HG03439 (cell line): ENCODE data around the gene ZYX.

Source experiments
- ATAC-seq: cut with Tn5 transposase; IDR thresholded peaks from one replicate; pipeline ENCODE4 v1.9.1; 2021; ENCODE audit warnings: mild to moderate bottlenecking, moderate library complexity; ENCODE audit not compliant: unreplicated experiment

Gene ZYX, protein sequence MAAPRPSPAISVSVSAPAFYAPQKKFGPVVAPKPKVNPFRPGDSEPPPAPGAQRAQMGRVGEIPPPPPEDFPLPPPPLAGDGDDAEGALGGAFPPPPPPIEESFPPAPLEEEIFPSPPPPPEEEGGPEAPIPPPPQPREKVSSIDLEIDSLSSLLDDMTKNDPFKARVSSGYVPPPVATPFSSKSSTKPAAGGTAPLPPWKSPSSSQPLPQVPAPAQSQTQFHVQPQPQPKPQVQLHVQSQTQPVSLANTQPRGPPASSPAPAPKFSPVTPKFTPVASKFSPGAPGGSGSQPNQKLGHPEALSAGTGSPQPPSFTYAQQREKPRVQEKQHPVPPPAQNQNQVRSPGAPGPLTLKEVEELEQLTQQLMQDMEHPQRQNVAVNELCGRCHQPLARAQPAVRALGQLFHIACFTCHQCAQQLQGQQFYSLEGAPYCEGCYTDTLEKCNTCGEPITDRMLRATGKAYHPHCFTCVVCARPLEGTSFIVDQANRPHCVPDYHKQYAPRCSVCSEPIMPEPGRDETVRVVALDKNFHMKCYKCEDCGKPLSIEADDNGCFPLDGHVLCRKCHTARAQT

DNA sequence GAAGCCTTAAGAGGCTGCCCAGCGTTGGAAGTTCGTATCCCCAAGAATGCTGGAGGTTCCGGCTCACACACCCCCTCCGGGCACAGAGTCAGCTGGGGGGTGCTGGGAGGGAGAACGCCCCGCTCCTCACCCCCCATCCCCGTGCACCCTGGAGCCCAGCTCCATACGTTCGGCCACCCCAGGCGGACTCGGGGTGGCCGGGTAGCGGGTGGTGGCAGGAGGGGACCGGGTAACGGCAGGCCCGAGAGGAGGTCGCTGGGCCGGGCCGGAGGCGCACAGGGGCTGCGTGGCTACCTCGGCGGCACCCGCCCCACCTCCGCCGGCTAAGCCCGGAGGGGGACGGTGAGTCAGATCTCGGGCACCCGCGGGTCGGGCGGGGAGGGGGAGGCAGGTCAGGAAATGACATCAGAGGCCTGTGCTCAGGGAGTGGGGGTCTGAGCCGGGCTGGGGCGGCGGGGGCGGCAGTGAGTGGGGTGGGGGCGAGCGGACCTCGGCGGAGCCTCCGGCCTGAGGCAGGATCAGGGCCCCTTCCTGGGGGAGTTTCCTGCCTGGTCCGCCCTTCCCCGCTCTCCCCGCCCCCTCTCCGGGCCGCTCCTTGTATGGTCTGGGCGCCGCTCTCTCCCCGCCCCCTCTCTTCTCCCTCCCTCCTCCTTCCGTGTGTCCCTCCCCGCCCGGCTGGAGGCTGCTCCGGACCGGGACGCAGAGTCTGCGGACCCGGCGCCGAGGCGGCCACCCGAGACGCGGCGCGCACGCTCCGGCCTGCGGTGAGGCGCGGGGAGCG, at the start of gene ZYX:
TSS of gene ZYX (plus strand) at position 700 of the 781 bp plus-strand sequence. CDS start 227 bp downstream, outside the sequence.
- ATAC-seq = peak; percentile 83

DNA sequence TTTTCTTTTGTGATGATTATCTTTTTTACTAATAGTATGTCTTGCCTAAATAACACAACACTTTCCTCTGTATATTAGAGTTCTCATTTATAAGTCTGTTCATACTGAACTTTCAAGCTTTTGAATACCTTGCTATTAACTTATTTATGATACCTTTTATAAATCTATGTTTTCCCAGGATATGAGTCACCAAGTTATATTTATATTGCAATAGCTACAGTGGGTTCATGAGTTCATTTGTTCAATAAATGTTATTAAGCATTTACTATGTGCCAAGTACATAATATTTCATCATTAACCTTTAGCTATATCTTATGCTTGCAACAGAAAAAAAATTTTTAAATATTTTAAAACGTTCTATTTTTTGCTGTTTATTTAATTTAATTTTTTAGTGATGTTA, 46.9 kb upstream of the ZYX start:
- ATAC-seq = no peak

DNA sequence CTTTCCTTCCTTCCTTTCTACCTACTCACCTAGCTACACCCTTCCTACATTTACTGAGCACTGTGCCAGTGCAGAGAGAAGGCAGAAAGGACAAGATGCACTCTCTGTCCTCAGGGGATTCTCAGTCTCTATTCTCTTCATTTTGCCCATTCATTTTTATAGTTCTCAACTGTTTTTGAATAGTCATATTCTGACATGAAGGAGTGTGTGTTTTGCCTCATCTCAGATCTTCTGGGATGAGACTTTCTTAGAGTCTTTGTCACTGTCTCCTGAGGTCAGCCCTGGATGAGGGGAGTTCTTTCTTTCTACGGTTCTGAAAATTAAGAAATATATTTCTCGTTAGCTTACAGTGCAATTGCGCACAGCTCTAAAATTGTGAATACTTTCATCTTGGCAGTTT, 43.9 kb upstream of the ZYX start:
- no peak for ATAC-seq

DNA sequence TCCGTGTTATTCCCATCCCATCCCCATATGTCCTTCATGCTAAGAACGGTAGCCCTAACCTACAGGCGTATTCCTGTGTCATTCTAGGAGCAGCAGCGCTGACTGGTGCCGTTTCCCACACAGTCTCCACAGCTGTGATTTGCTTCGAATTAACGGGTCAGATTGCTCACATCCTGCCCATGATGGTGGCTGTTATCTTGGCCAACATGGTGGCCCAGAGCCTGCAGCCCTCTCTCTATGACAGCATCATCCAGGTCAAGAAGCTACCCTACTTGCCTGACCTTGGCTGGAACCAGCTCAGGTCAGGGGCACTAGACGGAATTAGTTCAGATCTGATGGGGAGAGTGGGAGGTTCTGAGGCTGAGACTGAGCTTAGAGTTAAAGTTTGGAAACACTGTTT, 39.3 kb upstream of the ZYX start:
- ATAC-seq = no peak

DNA sequence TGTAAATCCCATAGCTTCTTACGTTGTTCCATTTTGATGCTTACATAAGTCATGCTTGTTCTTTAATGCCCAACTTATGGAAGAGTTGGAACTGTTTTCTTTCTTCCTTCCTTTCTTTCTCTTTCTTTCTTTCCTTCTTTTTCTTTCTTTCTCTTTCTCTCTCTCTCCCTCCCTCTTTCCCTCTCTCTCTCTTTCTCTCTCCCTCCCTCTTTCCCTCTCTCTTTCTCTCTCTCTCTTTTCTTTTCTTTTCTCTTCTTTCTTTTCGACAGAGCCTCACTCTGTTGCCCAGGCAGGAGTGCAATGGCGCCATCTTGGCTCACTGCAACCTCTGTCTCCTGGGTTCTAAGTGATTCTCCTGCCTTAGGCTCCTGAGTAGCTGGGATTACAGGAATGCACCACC, 37.5 kb upstream of the ZYX start:
- no peak for ATAC-seq

DNA sequence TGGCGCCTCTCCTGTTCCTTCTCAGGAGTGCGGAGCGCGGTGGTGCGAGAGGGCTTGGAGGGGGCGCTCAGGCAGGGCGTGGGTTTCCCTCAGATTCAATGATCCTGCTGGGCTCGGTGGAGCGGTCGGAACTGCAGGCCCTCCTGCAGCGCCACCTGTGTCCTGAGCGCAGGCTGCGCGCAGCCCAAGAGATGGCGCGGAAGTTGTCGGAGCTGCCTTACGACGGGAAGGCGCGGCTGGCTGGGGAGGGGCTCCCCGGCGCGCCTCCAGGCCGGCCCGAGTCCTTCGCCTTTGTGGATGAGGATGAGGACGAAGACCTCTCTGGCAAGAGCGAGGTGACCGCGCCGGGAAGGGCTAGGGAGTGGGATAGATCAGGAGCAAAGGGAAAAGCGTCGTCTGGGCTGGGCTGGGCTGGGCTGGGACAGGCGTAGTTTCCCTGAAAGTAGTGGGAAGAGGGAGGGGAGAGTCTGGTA, 35.7 kb upstream of the ZYX start:
- no peak for ATAC-seq

DNA sequence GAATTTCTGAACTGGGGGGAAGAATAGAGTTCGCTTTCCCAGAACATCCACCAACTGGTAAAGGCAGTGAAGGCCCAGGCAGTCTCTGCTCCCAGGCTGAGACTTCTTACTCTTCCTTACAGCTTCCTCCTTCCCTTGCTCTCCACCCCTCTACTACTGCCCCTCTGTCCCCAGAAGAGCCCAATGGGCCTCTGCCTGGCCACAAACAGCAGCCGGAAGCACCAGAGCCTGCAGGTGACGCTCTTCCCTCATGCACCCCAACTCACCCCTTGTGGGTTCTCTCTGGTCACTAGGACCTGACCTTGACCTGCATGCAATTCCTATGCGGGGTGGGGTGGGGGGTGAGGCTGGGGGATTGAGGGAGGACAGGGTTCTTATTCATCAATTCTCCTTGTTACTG, 35.1 kb upstream of the ZYX start:
- no peak for ATAC-seq

DNA sequence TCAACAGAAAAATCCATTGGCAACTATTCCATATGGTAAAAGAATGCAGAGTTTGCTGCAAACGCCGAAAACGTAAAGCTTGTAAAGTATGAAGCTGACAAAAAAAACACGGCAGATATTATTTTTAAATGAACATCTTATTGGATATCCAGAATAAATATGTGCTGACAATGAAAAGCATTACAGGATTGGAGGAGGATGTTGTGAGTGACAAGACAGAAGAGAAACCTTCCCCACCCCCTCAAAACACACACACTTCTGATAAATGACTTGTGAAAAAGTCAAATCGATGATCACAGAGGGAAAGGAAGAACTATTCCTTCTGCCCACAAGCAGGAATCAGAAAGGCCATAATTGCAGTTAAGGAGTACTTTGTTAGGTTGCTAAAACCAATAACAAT, 33.2 kb upstream of the ZYX start:
- ATAC-seq = no peak

DNA sequence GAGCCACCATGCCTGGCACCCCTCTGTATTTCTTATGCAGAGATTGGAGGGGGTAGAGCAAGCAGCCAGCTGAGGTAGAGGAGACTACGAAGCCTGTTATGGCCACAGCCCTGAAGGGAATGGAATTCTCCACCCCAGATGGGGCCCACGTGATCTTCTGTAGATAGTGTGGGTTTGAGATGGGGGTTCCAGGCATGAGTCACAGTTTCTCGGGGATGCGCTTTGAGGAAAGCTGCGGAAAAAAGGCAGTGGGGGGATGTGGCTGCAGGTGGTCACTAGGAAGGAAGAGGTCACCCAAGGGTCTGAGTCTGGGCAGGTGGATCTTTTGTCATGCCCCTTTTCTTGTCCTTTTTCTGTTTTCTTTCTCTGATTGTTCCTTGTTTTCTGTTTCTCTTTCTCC, 30.1 kb upstream of the ZYX start:
- no peak for ATAC-seq

DNA sequence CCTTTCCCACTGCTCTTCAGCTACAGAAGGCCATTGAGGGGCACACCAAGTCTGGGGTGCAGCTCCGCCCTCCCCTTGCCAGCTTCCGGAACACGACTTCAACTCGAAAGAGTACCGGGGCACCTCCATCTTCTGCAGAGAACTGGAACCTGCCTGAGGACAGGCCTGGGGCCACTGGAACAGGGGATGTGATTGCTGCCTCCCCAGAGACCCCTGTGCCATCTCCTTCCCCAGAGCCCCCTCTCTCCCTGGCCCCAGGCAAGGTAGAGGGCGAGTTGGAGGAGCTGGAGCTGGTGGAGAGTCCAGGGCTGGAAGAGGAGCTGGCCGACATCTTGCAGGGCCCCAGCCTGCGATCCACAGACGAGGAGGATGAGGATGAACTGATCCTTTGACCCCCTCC, 29.6 kb upstream of the ZYX start:
- no peak for ATAC-seq

DNA sequence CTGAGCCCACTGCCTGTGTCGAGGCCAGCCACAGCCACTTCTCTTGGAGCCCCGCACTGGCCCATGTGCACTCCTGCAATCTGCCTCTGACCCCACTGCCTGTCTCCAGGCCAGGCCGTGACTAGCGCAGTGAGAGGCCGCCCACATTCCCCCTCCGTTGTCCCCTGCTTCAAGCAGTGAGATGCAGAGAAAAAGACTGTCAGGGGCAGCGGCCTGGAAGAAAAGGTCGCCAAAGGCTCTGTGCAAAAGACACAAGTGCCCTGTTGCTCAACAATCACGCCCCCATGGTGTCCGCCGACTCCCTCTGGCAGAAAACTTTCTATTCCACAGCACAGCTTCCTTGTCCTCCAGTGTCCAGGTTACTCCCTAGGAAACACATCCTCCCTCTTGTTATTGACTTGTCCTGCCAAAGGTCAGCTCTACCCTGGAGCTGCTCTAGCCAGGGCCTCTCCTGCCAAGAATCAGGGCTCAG, 28.6 kb upstream of the ZYX start:
- no peak for ATAC-seq

DNA sequence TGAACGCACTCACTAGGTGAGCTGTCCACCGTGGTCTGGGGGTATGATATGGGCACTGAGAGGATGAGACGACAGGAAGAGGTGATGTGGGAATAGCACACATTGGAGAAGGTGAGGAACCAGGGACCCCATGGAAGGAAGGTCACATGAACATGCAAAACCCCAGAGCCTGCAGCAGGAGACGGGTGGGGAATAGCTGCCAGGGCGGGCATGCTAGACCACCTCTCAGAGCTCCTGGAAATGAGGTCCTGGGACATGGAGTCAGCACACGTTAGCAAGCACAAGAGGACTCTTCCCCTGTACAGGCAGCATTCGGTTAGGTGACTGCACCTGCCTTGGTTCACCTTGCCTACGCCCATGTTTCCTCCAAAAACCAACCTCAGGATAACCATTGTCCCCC, 26.8 kb upstream of the ZYX start:
- ATAC-seq = no peak

DNA sequence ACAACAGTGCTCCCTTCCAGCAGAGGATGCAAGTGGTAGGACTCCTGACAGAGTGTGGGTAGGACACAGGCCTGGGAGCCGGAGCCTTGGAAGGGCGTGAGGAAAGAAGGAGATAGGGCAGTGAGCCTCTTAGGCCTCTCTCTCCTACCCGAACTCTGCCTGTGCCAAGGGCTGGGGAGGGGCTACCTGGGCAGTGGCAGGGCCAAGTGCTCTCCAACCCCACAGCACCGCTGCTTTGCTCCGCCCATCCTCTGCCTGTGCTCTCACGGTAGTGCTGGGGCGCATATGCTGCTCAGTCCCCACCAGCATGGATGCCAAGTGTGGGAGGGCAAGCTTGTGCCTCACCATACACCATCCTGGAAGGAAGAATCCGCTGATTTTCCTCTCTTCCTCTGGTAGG, 26.2 kb upstream of the ZYX start:
- ATAC-seq = no peak

DNA sequence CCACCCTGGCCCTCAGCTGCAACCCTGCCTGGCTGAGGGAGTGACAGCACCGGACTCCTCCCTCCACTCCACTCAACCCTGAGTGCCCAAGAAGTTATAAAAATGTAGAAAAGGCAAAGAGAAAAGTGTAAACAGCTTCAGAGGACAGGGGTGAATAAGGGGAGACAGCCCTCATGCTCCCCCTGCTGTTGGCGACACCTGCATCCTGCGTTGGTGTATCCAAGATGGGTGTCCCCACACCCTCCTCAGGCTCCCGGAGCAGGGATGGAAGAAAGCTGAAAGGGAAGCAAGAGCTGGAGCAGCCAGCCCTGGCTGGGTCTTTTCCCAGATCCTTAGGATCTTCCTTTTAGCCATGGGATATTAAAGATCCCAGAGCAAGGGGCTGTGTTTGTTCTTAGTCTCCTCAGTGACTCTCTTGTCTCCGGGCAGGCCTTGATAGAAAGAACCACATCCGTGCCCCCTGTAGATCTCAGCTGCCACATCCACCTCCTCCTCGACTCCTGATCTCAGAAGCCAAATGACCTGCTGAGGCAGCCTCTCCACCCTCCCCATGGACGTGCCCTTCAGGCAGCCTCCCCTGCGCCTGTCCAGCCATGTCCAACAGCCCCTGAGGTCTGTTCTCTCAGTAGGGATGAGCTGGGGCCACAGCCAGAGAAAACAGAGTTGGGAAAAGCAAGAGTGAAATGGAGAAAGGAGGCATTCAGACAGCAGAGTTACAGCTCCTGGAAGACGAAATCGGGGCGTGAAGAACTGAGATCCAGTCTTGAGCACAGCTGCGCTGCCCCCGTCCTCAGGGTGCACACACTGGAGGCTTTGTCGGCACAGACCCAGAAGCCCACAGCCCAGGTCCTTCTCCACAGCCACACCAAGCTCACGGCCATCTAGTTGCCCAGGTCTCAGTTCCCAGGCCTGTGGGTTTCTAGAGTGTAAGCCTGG, 25.4 kb upstream of the ZYX start:
- ATAC-seq = no peak

DNA sequence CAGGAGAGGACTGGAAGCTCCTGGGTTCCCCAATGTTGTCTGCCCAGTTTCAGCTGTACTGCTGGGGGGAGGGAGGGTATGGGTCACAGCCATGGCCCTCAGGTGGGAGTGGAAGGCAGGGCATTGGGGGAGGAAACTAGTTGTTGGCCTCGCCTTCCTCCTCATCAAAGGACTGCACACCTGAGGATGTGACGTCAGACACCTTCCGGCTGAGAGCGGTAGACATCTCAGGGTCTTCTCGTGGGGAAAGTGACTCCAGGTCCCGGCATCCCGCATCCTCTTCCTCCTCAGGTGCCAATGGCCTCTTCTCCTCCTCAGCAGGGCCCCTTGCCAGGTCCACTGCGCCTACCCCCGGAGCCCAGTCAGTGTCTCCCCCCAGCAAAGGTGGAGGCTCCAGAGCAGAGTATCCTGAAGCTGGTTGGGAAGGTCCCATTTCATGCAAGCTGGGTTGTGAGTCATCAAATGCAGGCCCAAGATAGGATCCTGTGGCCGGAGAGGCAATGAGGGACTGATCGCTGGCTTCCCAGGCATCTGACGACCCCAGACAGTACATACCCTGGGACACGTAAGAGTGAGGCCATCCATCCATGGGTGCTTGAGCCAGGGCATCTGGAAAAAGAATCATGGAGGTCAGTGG, 24.6 kb upstream of the ZYX start:
- ATAC-seq = no peak

DNA sequence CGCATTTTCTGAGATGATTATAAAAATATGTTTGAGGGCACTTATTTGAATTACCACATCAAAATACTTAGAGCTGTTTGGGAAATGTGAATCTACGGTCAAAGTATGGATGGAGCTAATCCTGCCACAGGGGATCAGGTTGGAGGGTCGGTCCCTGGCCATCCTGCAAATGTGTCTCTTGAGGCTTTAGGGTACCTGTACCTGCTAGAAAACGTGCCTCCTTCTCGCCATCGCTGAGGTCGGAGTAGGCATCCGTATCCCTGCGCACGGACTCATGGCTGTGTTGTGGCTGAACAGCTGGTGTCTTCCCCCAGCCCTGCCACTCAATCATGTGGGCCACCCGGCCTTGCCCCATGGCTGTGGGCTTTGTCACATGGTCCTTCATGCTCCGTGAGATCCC, 22.5 kb upstream of the ZYX start:
- ATAC-seq = no peak

DNA sequence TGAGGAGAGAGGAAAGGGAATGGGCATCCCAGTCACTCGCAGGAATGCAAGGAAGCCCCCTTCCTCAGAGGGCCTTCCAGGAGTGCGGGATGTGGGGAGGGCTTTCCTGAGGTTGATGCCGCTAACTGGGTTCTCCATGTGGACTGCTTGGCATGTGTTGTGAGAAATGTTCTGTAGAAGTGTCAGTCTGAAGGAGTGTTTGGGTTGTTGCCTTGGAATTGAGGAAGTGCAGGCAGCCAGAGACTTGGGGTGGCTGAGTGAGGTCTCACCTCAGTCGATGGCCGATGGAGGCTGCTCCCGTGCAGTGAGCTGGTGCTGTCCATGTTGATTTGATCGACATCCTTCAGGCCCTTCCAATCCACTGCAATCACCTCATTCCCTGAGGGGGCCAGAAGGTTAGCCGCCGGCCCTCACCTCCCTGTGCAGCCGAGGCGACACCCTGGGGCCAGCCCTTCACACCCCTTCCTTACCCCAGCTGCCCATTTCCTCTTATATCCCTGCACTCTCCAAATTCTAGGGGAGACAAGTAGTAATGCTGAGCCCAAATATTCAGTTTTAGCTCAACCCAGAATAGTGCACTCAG, 21.3 kb upstream of the ZYX start:
- ATAC-seq = no peak

DNA sequence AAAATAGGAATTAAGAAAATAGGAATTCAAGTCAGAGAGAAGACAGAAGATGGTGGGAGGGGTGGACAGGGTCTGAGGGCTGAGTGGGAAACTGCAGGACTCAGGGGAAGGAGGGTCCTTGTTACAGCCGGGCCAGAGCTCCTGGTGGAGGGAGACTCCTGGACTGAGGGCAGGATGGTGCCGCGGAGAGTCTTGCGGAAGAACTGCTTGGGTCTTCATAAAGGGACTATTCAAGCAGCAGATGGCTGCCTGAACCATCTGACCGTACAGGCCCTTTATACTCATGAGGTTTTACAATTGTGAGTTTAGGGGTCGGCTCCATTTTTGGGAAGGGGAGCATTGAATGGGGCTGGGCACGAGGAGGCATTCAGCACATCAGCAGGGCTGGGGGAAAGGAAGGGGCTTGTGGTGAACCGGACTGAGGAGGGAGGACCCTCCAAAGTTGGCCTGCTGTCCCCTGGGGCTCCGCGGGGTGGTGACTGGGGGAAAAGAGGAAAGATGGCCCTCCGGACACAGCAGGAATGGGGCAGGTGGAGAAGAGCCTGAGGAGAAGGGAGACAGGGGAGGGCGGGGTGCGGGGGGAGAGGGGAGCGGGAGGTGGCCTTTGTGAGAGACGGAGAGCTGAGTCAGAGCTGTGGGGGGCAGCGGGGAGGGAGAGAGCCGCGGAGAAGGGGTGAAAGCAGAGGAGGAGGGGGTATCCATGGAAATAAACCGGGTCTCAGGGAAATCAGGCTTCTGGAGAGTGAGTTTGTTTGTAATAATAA, 20.2 kb upstream of the ZYX start:
- no peak for ATAC-seq

DNA sequence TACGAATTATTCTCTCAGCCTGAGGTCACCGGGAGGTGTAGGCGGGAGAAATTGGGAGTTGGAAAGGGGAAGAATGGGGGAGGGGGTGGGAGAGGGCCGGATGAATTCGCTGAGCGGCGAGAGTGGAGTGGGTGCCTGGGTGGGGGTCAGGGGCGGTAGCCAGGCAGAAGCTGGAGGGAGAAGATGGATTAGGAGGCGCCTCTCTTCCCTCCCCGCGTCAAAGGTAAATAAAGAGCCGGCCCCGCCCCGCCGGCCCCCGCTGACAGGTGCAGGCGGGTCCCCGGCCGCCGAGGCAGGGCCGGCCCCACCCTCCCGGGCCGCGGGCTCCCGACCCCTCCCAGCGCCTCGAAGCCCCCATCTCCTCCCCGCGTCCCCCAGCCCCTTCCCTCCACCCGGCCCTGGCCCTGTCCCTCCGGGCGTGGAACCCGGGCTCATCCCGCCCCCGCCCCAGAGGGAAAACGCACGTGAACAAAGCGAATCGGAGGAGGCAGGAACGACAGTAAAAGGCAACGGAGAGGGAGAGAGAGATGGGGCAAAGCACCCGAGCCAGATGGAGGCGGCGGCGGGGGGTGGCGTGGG, 19.5 kb upstream of the ZYX start:
- ATAC-seq = no peak
